ENCODE data around the gene PCYT2. TPM values are rescaled to one million over a fixed set of nuclear protein-coding genes. Genes with fewer than 3 reads are reported as not detected.
A peak's percentile ranks its signal among the peaks of the same experiment; 100 is the strongest.

Gene PCYT2
- total RNA-seq, 4 donors from 2014 or later = 37.2 to 424 (median 77.1) TPM

DNA sequence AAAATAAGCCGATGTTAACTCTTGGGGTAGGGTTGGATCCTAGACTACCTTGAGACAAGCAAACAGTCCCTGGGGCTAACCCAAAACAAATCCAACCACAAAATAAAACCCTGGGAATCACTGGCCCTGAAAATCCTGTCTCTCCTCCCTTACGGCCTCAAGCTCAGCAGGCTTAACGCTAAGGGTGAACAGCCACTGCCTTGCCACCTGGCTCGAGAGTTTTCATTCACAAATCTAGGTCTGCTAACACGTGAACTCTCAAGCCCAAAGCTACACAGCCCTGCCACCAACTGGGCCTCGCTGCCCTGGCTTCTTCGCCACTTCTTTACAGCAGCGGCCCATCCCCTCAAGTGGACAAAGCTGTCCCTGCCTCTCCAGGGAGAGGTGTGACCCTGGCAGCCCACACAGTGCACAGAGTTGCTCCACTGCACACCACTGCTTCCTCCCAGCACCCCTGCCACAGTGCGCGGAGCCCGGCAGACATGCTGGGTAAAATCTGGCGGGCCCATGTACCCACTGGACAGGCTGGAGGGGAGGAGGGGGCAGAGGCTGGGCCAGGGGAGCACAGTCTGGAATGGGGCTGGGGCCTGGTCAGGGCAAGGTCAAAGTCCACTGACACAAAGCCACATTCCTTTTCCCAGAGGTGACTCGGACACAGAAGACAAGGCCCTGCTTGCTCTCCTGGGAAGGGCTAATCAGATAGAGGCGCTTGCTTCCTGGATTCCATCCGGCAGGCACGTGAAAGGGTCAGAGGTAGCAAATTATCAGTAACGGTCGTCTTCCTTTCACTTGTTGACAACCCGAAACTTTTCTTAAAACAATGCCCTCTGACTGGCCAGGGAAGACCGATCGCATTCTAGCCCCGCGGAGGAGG, 996 bp downstream of the PCYT2 start:
- 37 to 40% methylated on average over 1 to 23 of the region's 23 CpGs for WGBS, 2 donors (ENCODE audit: low coverage in 1 of 2)
- Histone ChIP-seq H3K36me3 (peaks cover 0 to 22% (median 8%) of the 10 kb centered on the region in 4 donors), H3K4me1 (peaks cover 10 to 17% (median 13%) of the 10 kb centered on the region in 4 donors), H3K9me3 (no peaks in the 10 kb centered on the region), H3K27me3 (no peaks in the 10 kb centered on the region), H3K4me3 (peak overlapping the region; percentile 71 to 90 (median 79)), H3K27ac (peak overlapping the region; percentile 81 to 90 (median 86))
- in situ Hi-C loops (cut with MboI; ENCODE audit: low pct_ligation_motif_present in 1 of 4, low pct_unique_long_range_greater_than_20kb in 1 of 4, low sequenced_read_pairs in 3 of 4) (no loop called here), intact Hi-C loops (cut with DNase I; ENCODE audit: low total_unique reads) (no loop called here)
- TF ChIP-seq POLR2A (IDR thresholded peaks at IDR 0.05) (no peak), EP300 (IDR thresholded peaks at IDR 0.05; ENCODE audit: low read depth) (no peak), POLR2AphosphoS5 (IDR thresholded peaks at IDR 0.05) (no peak)
- TF ChIP-seq, protein P1, sequence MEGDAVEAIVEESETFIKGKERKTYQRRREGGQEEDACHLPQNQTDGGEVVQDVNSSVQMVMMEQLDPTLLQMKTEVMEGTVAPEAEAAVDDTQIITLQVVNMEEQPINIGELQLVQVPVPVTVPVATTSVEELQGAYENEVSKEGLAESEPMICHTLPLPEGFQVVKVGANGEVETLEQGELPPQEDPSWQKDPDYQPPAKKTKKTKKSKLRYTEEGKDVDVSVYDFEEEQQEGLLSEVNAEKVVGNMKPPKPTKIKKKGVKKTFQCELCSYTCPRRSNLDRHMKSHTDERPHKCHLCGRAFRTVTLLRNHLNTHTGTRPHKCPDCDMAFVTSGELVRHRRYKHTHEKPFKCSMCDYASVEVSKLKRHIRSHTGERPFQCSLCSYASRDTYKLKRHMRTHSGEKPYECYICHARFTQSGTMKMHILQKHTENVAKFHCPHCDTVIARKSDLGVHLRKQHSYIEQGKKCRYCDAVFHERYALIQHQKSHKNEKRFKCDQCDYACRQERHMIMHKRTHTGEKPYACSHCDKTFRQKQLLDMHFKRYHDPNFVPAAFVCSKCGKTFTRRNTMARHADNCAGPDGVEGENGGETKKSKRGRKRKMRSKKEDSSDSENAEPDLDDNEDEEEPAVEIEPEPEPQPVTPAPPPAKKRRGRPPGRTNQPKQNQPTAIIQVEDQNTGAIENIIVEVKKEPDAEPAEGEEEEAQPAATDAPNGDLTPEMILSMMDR (IDR thresholded peaks at IDR 0.05) = no peak
- DNase-seq = peak; percentile 53

- in situ Hi-C loops (cut with MboI; ENCODE audit: low pct_ligation_motif_present in 1 of 4, low pct_unique_long_range_greater_than_20kb in 1 of 4, low sequenced_read_pairs in 3 of 4) (no loop called here), intact Hi-C loops (cut with DNase I; ENCODE audit: low total_unique reads) (no loop called here)
- 95% methylated on average over 10 of the region's 12 CpGs; no CpG with 5 or more reads in 1 of the 2 donors for WGBS, 2 donors (ENCODE audit: low coverage in 1 of 2)
- TF ChIP-seq POLR2AphosphoS5 (IDR thresholded peaks at IDR 0.05) (no peak), EP300 (IDR thresholded peaks at IDR 0.05; ENCODE audit: low read depth) (no peak), POLR2A (IDR thresholded peaks at IDR 0.05) (no peak)
- TF ChIP-seq, protein P1 (IDR thresholded peaks at IDR 0.05) = no peak
- DNase-seq = no peak
- peaks cover 0 to 12% (median 4%) of the 10 kb centered on the region in 4 donors for H3K36me3 ChIP-seq
- peaks cover 10 to 17% (median 13%) of the 10 kb centered on the region in 4 donors for H3K4me1 ChIP-seq
- H3K27me3 ChIP-seq = no peaks in the 10 kb centered on the region
- H3K9me3 ChIP-seq = no peaks in the 10 kb centered on the region
- no peak overlapping the region for H3K27ac ChIP-seq
- H3K4me3 ChIP-seq = no peak overlapping the region
Observed at GRCh38 chr17:81909231-81909630, 2.0 kb downstream of the PCYT2 start.

DNA sequence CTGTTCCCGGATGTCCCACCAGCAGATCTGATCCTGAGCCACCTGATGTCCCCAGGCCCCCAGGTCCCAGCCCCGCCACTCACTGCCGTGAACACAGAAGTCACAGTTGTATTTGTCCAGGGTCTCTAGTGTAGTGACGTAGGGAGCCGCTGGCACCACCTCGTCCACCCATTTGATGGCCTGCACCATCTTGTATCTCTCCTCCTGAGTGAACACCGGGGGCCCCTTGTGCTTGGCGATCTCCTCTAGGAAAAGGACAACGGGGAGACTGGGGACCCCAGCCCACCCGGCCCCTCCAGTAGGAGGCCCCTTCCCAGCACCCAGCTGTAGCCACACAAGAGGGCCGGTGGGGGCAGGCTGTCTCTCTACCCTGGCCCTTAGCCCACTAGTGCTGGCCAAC, 2.4 kb downstream of the PCYT2 start:
- Histone ChIP-seq H3K9me3 (no peaks in the 10 kb centered on the region), H3K4me1 (peaks cover 10 to 17% (median 13%) of the 10 kb centered on the region in 4 donors), H3K36me3 (peaks cover 0 to 8% (median 2%) of the 10 kb centered on the region in 4 donors), H3K4me3 (no peak overlapping the region), H3K27me3 (no peaks in the 10 kb centered on the region), H3K27ac (no peak overlapping the region)
- 96 to 100% methylated on average over 2 to 11 of the region's 11 CpGs for WGBS, 2 donors (ENCODE audit: low coverage in 1 of 2)
- TF ChIP-seq POLR2A (IDR thresholded peaks at IDR 0.05) (no peak), POLR2AphosphoS5 (IDR thresholded peaks at IDR 0.05) (no peak), EP300 (IDR thresholded peaks at IDR 0.05; ENCODE audit: low read depth) (no peak)
- TF ChIP-seq, protein P1 (IDR thresholded peaks at IDR 0.05) = no peak
- intact Hi-C loops (cut with DNase I; ENCODE audit: low total_unique reads) = no loop called here
- in situ Hi-C loops (cut with MboI; ENCODE audit: low pct_ligation_motif_present in 1 of 4, low pct_unique_long_range_greater_than_20kb in 1 of 4, low sequenced_read_pairs in 3 of 4) = no loop called here
- no peak for DNase-seq

GRCh38 chr17:81907219-81908145, 3.7 kb downstream of the PCYT2 start:
- Histone ChIP-seq H3K27ac (no peak overlapping the region), H3K4me3 (no peak overlapping the region), H3K9me3 (no peaks in the 10 kb centered on the region), H3K36me3 (no peaks in the 10 kb centered on the region), H3K4me1 (peaks cover 12 to 22% (median 19%) of the 10 kb centered on the region in 4 donors), H3K27me3 (peaks cover 8% of the 10 kb centered on the region)
- TF ChIP-seq EP300 (IDR thresholded peaks at IDR 0.05; ENCODE audit: low read depth) (no peak), POLR2AphosphoS5 (IDR thresholded peaks at IDR 0.05) (no peak), POLR2A (IDR thresholded peaks at IDR 0.05) (no peak)
- TF ChIP-seq, protein P1 (IDR thresholded peaks at IDR 0.05) = no peak
- DNase-seq = no peak
- intact Hi-C loops (cut with DNase I; ENCODE audit: low total_unique reads) = no loop called here
- in situ Hi-C loops (cut with MboI; ENCODE audit: low pct_ligation_motif_present in 1 of 4, low pct_unique_long_range_greater_than_20kb in 1 of 4, low sequenced_read_pairs in 3 of 4) = no loop called here
- 91% methylated on average over 18 of the region's 26 CpGs; no CpG with 5 or more reads in 1 of the 2 donors for WGBS, 2 donors (ENCODE audit: low coverage in 1 of 2)
